HG02943 (cell line): ENCODE measurements around the gene ANKS1A.
"Not testable (repeated sequence)": the region's sequence is repeated elsewhere in the genome, so short reads cannot be mapped to it uniquely, and the experiment has no call there.

ENCODE experiments used
- ATAC-seq: cut with Tn5 transposase; IDR thresholded peaks from one replicate; pipeline ENCODE4 v1.9.1; 2021; ENCODE audit warnings: mild to moderate bottlenecking, low read depth, moderate library complexity; ENCODE audit not compliant: unreplicated experiment

The ANKS1A gene

DNA sequence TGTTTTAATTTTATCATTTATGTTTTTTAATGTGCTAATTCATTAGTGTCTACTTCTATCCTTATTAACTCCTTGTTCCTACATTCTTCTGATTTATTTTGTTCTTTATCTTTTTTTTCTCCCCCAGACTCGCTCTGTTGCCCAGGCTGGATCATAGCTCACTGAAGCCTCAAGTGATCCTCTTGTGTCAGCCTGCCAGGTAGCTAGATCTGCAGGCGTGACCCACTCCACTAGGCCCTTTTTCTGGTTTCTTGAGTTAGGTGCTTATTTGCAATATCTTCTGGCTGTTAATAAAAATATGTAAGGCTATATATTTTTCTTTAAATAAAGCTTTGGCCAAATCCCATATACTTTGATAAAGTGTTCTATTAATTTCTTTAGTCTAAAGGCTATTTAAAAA lies 4.1 kb upstream of the ANKS1A start:
- no peak for ATAC-seq

DNA sequence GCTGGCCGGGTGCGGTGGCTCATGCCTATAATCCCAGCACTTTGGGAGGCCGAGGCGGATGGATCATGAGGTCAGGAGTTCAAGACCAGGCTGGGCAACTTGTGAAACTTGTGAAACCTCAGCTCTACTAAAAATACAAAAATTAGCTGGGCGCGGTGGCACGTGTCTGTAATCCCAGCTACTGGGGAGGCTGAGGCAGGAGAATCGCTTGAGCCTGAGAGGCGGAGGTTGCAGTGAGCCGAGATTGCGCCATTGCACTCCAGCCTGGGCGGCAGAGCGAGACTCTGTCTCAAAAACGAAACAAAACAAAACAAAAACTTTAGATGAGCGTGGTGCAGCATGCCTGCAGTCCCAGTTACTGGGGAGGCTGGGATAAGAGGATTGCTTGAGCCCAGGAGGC lies 3.2 kb upstream of the ANKS1A start:
- not testable (repeated sequence) for ATAC-seq

GRCh38 chr6:34887753-34888513 lies 1.1 kb upstream of the ANKS1A start, which contains the start of gene TAF11:
TSS of gene TAF11 (minus strand) at chr6:34888042. CDS start at chr6:34887957, 85 bp downstream.
- ATAC-seq: peak; percentile 73

- ATAC-seq: no peak
Measured at GRCh38 chr6:34888514-34888856, 570 bp upstream of the ANKS1A start.

DNA sequence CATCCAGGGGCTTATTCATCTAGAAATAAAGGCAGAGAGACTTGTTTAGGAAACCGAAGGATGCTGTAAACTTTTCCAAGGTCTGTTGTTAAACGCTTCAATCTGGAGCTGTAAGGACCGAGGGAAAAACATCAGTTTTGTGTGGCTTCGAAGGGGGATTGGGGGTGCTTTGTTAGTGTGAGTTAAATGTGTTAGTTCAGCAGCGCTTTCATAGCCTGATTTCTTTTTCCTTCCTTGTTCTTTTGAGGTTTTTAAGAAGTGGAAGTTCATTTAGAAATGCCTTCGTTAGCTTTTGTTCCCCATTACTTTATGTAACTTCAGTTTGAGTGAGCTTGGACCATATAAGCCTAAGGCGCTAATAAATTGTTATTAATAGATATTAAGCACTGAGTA lies 1.5 kb downstream of the ANKS1A start:
- ATAC-seq: no peak

GRCh38 chr6:34891296-34891695 lies 2.2 kb downstream of the ANKS1A start:
- no peak for ATAC-seq

DNA sequence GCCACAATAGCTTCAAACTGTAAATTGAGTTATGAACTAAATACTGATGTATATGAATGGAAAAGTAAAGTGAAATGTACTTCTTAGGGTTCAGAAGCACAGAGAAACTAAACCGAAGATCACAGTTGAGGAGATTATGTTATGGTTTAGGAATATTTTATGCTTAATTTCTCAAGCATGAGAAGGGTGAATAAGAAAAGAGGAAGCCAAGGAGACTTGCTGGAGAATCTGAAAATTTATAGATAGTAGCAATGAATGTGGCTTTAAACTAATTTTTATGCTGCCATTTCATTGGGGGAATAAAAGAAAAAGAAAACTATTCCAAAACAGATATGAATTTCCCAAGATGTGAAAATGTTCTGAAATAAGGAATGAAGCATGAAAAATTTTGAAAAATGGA lies 5.6 kb downstream of the ANKS1A start:
- no peak for ATAC-seq

DNA sequence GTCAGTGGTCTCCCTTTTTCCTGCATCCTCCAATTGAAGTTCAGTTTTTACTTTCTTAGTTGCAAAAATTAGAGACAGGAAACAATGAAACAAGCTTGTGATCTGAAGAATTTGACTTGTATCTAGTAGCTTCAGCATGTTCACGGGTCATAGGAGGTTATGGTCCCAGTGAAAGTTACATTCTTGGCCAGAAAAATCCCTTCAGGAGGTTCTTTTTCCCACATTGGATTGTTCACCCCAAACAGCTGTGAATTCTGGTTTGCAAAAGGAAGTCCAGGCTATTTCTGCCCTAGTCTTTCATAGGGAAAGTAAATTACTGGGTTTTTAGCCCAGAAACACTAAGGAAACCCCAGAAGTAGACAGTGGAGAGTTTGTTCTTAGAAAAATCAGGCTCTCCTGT lies 8.1 kb downstream of the ANKS1A start:
- ATAC-seq: no peak

DNA sequence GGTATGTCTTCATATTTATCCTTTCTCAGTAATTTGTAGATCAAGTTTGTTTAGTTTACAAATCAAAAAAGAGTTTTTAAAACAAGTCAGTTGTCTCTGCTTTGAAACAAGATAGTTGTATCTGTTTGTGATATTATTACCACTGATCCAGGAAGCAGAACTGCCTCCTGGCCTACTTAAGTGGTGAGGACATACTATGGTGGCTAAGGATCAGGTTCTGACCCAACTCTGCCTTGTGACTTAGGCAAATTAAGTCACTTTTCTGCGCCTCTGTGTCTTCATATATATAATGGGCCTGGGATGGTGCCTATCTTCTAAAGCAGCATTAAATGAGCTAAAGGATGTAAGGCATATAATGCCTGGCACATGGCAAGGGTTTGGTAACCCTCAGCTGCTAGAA lies 8.7 kb downstream of the ANKS1A start:
- ATAC-seq: no peak

DNA sequence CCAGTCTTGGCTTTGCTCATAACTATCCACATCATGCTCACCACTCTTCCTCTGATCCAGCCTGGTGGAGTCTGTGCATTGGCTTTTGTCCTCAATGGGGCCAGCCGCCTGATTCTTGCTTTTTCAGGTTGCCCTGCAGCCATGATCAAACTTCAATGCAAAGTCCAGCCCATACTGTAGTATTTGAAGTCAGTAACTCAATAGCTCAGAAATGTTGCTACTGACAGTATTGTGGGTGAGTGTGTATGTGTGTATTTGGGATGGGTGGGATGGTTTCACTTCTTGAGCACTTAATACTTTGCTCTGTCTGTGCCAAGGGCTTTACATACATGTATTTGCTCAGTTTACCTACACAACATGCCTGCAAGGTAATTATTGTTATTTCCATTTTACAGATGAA lies 10.7 kb downstream of the ANKS1A start:
- not testable (repeated sequence) for ATAC-seq

- no peak for ATAC-seq
Measured at GRCh38 chr6:34900321-34901031, 11.4 kb downstream of the ANKS1A start.

- ATAC-seq: no peak
Measured at GRCh38 chr6:34901930-34902329, 12.9 kb downstream of the ANKS1A start.

- ATAC-seq: no peak
Measured at GRCh38 chr6:34904990-34905613, 16.0 kb downstream of the ANKS1A start.

DNA sequence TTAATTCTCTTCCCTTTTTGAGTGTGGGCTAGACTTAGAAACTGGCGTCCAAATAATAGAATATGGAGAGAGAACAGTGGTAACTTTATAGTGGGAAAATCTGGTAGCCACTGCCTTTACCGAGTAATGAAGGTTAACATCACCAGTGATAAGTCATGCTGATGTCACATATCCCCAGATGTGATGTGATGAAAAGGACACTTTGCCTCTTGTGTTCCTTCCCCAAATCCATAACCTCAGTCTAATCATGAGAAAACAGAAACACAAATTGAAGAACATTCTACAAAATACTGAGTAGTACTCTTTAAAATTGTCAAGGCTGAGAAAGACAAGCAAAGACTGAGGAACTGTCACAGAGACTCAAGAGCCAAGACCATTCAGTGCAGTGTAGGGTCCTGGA lies 17.8 kb downstream of the ANKS1A start:
- ATAC-seq: no peak

GRCh38 chr6:34908194-34908593 lies 19.1 kb downstream of the ANKS1A start:
- no peak for ATAC-seq

DNA sequence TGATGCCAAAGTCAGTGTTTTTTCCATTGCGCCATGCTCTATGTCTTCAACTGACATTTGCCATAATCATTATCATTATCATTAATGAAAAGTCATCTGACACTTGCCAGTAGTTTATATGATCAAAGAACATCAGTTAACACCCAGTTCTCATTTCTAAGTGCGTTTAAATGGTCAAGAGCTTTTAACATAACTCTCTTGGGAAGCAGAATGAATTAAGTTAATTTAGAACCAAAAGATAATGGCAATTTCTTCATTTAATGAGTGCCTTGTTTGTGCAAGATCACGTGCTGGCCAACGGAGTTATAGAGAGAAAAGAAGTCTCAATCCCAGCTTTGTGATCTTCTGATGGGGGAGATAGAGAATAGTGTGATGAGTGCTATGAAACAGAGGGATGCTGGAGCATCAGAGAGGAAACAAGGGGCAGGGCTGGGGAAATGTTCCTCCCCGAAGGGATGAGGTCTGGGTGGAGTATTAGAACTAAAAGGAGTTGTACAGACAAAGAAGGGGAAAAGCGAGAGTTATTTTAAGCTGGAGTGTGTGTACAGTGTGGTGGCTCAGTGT lies 20.3 kb downstream of the ANKS1A start:
- no peak for ATAC-seq

DNA sequence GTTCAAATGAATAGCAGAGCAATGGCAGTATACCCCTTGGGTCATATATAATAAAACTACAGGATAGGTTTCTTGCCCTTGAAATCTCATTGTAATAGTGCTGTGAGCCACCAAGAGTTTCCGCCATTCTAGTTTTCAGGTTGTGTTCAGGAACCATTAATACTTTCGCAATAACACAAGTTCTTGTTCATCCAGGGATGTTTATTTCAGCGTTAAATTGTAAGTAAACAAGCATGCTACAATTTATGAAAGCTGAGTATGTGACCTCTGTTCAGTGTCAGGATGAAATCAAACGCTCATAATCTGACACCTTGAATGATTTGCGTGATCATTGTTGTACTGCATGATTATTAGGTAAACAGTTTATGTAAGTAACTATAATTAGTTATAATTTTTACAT lies 22.8 kb downstream of the ANKS1A start:
- no peak for ATAC-seq

GRCh38 chr6:34912715-34913464 lies 23.8 kb downstream of the ANKS1A start:
- ATAC-seq: no peak

- no peak for ATAC-seq
Measured at GRCh38 chr6:34914358-34914757, 25.3 kb downstream of the ANKS1A start.

DNA sequence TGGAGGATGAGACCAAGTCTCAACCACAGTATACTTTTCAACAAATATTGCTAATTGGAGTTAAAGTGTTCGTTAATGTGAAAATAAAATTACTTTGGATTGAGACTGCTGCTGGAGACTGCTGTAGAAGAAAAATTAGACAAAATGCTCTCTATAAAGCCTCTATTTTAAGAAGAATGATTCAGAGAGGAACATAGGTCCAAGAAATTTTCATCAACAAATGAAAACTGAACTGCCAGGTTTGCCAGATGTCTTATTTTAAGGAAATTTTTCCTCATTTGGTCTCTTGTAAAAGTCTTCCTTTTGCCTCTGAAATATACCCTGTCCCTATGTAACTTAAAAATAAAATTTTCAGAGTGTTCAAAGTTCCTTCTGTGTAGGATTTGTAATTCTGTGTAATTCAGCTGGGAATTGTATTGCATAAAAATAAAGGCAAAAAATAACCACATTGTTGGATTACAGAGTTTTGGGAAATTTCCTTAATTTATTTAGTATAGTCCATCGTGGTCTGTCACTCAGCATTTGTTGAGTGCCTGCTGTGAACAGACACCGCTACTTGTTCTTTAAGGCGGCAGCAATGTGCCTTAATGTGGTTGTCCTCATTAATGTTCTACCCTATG lies 27.4 kb downstream of the ANKS1A start:
- ATAC-seq: no peak
